NB4 (cell line): ENCODE data around the gene OR7C2.

Experiments
- DNase-seq: peaks from one replicate; pipeline ENCODE4 v3.0.0; 2010; ENCODE audit warnings: low read depth
- H3K4me3 ChIP-seq: one replicate; pipeline ENCODE4 v1.5.1; 2011; ENCODE audit warnings: mild to moderate bottlenecking, low read depth, low read length, moderate library complexity
- CTCF ChIP-seq: IDR thresholded peaks from one replicate; pipeline ENCODE4 v1.5.1; 2012; ENCODE audit warnings: low read depth, low read length
- MAX ChIP-seq: IDR thresholded peaks from 2 replicates; pipeline ENCODE4 v1.6.1; 2011; ENCODE audit warnings: low read depth, low read length
- MYC ChIP-seq: IDR thresholded peaks from 2 replicates; pipeline ENCODE4 v1.6.1; 2011; ENCODE audit warnings: low read depth, low read length
- POLR2A ChIP-seq: IDR thresholded peaks from 2 replicates; pipeline ENCODE4 v1.6.1; 2011; ENCODE audit warnings: mild to moderate bottlenecking; ENCODE audit not compliant: insufficient read length; ENCODE audit errors: extremely low read depth

Gene OR7C2

GRCh38 chr19:14954071-14954655 lies 12.9 kb downstream of the OR7C2 start:
- TF ChIP-seq POLR2A (no peak), MAX (no peak), MYC (no peak), CTCF (no peak)

GRCh38 chr19:14957464-14957863 lies 16.2 kb downstream of the OR7C2 start:
- no peak for DNase-seq
- no peak overlapping the region for H3K4me3 ChIP-seq
- no peak for TF ChIP-seq POLR2A

More at GRCh38 chr19:14954071-14954655, 12.9 kb downstream of the OR7C2 start:
- no peak overlapping the region for H3K4me3 ChIP-seq
- peak; percentile 40 for DNase-seq

GRCh38 chr19:14959263-14959662 lies 18.0 kb downstream of the OR7C2 start:
- no peak for DNase-seq
- H3K4me3 ChIP-seq: no peak overlapping the region
- TF ChIP-seq MYC: no peak

GRCh38 chr19:14961956-14962685 lies 20.8 kb downstream of the OR7C2 start:
- H3K4me3 ChIP-seq: no peak overlapping the region
- peak; percentile 18 for DNase-seq
- TF ChIP-seq MYC: no peak
- TF ChIP-seq POLR2A: no peak
- no peak for TF ChIP-seq CTCF
- no peak for TF ChIP-seq MAX

GRCh38 chr19:14968247-14968646 lies 27.0 kb downstream of the OR7C2 start:
- TF ChIP-seq CTCF (no peak), POLR2A (no peak), MYC (no peak), MAX (no peak)
- no peak for DNase-seq
- no peak overlapping the region for H3K4me3 ChIP-seq

GRCh38 chr19:14971474-14971873 lies 30.2 kb downstream of the OR7C2 start:
- no peak for DNase-seq
- TF ChIP-seq CTCF: no peak
- no peak for TF ChIP-seq MAX
- no peak for TF ChIP-seq POLR2A
- TF ChIP-seq MYC: no peak
- no peak overlapping the region for H3K4me3 ChIP-seq

GRCh38 chr19:14972676-14973075 lies 31.4 kb downstream of the OR7C2 start:
- TF ChIP-seq POLR2A (no peak), CTCF (no peak), MAX (no peak), MYC (no peak)

More at GRCh38 chr19:14972676-14973075, 31.4 kb downstream of the OR7C2 start:
- H3K4me3 ChIP-seq: no peak overlapping the region
- no peak for DNase-seq
